Activated CD4-positive, alpha-beta T cell treated with anti-CD3 and anti-CD28 coated beads, Interleukin-2, amount 50 U/mL, for 24 hours (primary cell): Measurements from ENCODE around the gene LDLRAD4.

ENCODE experiments used
- DNase-seq, 2 donors: peaks; one replicate each; pipeline ENCODE4 v3.0.0-alpha.2; 2020; ENCODE audit warnings: low read depth in 1 of 2, low spot score in 1 of 2

LDLRAD4 gene

DNA sequence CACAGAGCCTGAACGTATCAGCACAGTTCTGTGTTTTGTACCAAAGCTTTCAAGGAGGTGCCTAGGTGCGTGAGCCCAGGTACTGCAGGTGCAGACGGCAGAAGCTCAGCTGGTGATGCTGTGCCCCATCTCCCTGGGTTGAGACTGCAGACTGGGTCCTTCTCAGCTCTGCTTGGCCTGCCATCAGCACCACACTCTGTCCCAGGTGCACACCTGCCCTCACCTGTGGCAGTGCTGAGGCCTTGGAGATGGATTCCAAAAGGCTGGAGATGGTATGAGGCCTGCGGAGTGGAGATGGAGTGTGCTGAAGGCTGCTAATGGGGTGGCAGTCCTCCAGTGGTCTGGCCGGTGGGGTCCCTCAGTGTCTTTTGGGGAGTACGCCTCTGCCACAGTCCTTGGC, 9.3 kb downstream of the LDLRAD4 start:
- DNase-seq = no peak

DNA sequence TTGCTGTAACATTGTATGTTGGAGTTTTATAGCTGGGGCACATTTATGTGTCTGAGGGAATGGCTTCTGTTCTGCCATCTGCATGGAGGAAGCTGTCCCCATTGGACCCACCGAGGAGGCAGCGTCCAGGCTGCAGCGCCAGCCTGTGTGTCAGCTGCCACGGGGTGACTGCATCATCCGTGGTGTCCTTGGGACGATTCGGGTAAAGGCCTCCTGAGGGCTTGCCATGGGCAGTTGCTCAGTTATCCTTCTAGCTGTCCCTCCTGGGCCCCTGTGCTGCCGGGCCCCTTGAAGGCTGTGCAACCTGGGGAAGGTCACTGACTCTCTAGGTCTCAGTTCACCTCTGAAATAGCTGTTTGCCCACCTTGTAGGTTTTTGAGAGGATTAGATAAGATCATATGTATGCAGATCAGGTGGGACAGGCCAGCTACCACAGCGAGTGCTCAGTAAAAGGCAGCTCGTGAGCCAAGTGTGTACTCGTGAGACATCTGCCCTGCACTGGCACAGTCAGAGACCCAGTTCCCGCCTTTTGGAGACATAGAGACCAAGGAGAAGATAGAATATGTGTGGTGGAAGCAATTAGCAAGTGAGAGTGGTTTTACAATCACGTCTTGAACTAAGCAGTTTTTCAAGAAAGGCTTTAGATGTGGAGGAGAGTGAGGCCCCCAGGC, 10.6 kb downstream of the LDLRAD4 start:
- DNase-seq = no peak

DNA sequence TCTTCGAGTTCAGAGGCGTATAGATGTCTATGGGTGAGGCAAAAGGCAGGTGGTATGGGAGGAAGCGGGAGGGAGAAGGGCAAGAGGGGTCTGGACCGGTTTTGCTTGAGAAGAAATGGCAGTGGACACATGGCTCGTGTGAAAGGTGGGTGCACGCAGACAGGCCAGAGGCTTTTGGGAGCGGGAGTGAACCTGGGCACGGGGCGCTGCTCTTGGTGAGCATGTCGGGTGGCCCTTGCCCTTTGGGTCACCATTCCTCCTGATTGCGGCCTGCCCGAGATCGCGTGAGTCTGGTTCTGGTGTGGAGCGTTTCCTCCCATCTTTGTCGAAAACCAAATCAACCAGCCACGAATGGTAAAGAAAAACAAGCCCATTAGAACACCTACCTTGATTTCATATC, 12.6 kb downstream of the LDLRAD4 start:
- no peak for DNase-seq

DNA sequence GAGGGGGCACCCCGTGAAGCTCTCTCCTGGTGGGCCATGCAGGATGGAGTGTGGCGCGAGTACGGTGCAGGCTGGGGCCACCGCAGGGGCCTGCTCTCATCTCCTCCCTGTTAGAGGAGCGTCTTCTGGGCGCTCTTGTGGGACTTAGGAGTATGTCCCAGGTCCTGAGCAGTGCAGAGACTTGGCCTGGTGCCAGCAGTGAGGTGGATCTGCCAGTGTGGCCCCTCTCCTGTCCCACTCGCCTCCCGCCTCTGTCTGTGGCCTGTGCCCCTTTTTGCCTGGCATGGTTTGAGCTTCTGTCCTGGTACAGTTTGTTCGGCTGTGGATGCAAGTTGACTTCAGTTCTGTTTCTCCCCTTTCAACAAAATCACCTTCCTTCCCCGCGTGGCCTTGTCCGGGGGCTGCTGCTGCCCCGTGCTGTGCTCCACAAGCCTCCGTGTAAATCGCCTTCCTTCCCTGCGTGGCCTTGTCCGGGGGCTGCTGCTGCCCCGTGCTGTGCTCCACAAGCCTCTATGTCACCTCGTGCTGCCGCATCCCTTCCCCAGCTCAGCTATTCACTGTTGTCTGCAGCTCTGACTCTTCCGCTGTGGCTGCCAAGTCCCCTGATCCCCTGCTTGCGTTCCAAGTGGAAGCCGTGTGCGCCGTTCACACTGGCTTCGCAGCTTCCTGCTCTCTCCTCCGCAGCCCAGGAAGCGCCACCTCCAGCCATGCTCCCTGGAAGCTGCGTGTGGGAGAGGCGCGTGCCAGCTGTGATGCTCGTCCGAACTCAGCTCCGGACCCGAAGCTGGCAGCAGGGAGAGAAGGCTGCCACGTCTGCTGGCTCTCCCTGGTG, 13.7 kb downstream of the LDLRAD4 start:
- no peak for DNase-seq

DNA sequence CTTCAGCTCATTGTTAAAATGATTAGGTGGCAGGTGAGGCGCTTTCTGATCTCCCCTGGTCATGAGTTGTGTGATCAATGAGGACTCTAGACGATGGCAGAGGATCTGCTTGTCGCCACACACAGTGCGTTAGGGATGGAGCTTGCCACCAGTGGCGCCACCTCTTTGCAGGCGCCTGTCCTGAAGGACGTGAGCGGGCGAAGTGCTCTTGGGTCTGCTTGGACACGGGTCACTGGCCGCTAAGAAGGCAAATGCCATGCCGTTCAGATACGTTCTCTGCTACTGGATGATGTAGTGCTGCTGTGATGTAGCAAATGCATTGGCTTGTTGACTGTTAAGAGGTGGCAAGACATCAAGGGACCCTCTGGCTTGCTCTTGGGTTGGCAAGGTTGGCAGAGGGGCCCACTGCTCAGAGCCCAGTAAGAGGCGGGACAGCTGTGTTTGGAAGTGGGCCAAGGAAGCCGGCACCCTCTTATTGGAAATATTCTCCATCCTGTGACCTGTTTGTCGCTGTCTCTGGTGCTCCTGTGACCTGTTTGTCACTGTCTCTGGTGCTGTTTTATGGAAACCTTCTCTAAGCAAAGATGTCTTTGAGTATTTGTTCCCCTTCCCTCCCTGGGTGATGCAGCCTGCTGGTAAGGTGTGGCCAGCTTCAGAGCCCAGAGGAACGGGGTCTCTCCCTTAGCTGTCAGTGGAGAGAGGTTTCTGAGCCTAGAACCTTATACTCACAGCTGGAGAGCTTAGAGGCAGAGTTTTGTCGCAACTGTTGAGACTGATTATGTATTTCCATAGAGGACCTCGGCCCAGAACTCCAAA, 14.6 kb downstream of the LDLRAD4 start:
- DNase-seq = no peak

DNA sequence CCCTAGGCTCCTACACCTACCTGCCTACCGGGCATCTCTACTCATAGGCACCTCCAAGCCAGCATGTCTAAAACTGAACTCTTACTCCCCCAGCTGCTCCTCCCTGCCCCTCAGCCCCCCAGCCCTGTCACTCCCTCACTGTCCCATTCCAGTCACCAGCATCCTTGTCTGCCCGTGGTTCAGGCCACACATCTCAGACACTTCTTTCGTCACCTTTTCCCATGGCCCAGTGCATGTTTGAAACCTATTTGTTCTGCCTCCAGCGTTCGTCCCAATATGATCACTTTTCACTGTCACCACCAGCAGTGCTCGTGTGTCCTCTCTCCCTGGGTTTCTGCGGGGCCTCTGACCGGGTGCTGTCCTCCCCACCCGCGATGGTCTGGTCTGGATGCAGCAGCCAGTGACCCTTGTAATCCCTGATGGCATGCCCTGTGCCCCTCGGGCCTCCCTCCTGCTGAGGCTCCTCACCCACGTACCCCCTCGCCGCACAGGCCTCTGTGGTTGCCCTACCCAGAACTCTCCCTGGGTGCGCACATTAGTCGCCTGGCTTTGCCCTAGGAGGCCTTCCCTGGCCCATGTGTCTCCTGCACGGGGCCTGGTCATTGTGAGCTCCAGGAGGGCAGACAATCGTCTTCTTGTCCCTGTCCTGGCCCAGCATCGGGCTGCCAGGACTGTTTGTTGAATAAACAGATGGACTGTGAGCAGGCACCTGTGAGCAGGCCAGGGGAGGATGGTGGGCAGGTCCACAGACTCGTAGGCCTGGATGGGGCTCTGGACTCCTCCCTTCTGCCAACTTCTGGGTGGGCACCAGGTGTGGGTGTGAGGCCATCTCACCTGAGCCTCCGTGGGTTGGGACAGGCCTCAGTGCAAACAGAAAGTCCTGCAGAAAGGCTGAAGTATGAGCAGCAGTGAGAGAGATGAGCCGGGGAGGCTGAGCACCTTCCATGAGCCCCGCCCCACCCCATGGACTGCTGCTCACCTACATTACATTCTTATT, 15.5 kb downstream of the LDLRAD4 start:
- no peak for DNase-seq

DNA sequence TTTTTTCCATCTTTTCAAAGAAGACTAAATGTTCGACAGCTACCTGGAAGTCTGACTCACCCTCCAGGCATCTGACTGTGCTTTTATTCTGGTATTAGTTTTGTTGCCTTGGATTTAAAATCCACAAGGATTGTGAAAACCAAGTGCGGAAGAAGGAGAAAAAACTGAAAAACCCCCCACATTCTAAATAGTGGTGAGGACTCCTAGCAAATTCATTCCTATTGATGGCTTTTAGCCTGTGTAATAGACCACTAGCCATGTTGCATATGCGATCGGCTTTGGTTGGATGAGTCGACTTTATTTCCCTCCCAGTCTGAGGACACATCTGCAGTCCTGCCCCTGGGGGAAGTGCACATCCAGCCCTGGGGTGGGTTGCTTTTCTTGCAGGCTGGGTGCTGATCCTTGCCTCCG, 16.9 kb downstream of the LDLRAD4 start:
- no peak for DNase-seq

DNA sequence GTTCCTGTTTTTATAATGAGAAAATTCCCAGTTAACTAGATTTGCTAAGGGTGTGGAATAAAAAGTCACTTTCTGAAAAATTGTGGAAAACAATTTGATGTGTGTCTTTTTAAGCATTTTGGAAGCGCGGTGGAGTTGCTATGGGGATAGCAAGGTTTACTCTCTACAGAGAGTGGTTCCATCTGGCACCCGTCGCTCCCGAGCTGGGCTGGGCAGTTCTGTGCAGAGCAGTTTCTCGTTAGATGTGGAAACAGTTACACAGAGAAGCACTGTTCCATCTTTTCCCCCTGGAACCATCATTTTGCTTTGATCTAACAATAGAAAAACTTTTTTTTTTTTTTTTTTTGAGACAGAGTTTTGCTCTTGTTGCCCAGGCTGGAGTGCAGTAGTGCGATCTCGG, 17.4 kb downstream of the LDLRAD4 start:
- no peak for DNase-seq

DNA sequence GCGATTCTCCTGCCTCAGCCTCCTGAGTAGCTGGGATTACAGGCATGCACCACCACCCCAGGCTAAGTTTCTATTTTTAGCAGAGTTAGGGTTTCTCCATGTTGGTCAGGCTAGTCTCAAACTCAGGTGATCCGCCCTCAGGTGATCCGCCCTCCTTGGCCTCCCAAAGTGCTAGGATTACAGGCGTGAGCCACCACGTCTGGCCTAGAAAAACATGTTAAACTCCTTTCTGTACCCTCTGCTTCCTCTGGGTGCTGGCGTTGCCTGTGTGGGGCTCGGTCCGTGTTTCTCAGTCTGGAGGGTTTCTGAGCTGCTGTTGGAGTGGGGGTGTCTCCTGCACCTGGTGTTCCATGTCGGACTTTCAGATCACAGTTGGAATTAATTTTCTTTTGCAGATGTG, 17.9 kb downstream of the LDLRAD4 start:
- no peak for DNase-seq

DNA sequence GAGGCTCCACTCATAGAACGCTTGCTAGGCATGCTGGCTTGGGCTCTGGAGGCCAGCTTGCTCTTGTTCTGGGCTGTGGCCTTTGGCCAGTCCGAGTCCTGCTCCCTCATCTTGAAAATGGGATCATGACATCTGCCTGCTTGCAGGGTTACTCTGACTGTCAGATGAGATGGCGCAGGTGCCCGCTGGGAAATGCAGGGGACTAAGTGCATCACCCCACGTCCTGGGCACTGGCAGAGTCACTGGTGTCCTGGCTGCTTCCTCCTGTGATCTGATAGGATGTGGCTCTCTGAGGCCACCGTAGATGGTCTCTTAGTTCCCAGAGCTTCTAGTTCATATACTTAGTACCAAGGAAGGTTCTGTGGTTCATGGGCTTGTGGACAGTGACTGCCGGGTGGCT, 18.5 kb downstream of the LDLRAD4 start:
- DNase-seq = no peak

DNA sequence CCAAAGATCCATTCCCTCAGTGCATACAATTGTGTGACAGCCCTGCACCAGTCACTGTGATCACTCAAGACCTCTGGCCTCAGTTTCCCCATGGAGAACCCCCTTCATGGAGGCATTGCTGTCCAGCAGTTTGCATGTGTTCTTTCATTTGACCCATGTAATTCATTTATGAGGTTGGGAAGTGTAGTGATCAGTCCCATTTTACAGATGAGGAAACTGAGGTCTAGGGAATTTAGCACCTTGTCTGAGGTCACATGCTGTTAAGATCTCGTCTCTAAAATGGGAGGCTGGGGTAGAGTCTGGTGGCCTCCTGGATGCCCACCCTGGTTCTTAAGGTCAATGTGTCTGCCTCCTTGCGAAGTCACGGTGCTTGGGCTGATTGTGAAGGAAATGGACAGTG, 19.1 kb downstream of the LDLRAD4 start:
- no peak for DNase-seq

DNA sequence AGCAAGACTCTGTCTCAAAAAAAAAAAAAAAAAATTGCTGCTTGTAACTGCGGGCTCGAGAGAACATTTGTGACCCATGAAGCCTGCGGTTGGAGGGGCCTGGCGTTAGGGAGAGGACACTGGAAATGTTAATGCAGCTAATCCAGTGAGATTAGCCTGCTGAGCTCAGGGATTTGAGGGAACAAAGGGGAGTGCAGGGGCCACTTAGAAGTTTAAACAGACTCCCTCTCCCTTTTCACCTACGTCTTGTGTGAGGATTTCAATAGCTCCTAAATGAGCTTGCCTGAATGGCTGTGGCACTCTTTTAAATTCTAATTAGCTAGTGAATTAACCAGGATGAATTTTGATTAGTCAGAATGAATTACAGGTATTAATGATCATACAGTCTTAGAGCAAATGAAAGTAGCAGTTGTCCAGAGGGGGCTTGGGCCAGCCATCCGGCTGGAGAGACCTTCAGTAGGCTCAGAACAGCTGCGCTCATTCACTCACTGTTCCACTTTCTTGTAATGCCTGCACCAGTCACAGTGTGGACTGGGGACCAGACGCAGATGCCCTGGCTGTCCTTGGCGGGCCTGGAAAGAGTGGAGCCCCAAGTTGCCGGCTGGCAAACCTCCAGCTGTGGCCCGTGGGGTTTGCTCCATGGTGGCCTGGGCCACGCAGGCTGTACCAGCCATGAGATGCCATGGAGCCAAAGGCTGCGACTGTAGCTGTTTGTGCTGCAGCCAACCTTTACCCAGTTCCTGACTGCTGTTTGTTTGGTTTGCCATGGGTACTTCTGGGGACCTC, 20.8 kb downstream of the LDLRAD4 start:
- DNase-seq = no peak

DNA sequence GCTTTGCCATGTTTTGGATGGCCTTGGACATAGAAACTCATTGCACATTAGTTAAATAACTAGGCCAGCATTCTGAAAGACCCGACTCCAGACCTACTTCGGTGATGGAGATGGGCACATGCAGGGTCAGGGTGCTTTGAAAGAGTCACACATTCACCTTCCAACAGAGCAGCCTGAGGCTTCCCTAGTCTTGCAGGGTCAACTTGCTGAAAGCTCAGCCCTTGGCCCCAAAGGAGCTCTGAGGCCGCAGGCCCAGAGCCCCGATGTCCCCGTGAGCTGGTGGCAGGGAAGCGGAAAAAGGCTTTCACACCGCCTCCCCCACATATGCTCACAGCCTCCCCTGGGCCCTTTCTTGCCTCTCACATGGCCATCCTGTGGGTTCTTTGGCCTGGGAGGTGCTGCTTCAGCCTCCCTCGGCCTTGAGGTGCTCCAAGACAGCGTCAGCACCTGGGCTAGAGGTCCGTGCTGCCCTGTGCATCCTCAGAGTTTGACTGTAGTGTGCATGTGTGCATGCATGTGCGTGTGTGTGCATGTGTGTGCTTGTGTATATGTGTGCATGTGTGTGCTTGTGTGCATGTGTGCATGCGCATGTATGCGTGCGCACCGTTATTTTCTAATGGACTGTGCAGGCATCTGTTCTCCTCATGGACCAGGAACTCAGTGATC, 21.6 kb downstream of the LDLRAD4 start:
- DNase-seq = no peak

DNA sequence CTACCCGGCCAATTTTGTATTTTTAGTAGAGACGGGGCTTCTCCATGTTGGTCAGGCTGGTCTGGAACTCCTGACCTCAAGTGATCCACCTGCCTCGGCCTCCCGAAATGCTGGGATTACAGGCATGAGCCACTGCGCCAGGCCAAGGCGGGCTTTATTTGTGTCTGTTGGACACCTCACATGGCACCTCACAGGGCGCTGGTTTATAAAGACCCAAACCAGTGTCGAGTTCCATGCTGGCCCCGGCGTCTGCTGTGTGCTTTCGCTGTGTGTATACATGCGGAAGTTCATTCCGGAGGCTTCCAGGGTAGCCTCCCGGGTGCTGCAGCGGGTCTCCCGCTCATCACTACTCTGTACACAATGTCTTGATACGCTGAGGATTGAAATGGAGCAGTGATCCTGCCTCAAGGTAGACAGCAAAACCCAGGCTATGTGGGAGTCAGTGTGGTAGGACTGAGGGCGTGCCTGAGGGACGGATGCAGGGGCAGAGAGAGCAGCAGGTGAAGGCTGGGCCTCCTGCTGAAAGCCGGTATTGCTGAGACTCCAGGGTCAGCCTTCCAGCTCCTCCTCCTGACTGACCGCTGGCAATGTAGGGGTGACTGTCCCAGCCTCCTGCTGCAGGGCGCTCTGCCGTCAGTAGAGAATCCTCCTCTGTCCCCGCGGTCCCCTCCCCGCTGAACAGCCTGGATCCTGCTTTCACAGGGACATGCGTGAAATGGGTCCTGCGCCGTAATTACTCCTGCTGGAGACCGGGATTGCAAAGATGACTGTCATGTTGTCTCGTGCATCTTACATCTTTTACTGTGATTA, 22.7 kb downstream of the LDLRAD4 start:
- DNase-seq = no peak

DNA sequence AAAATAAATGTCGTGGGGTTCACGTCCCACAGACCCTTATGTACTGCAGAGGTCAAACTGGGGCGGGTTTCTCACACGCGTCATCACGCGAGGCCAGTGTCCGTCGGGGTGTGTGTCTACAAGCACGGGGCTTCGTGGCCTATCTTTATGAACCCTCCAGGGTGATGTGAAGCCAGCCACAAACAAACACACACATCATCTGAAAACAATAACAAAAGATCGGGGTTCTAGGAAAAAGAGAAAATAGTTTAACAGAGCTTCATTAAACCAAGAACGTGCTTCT, 23.3 kb downstream of the LDLRAD4 start:
- DNase-seq = no peak

DNA sequence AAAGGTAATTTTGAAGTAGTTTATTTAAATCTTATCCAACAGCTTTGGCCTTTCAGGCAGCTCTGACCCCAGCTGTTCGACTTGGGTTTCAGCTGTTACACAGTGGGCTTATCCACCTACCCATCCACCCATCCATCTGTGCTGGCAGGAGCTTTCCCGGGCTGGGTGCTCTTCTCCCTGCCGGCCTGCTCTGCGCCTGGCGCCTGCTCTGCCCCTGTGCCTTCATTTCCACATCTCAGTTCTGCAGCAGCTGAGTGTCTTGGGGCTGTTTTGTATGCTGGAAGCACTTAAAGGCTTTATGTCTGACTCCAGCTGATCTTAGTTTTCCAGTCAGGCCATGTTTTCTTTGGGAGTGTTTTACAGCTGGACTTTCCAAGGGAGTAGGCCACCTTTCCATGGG, 24.2 kb downstream of the LDLRAD4 start:
- no peak for DNase-seq

DNA sequence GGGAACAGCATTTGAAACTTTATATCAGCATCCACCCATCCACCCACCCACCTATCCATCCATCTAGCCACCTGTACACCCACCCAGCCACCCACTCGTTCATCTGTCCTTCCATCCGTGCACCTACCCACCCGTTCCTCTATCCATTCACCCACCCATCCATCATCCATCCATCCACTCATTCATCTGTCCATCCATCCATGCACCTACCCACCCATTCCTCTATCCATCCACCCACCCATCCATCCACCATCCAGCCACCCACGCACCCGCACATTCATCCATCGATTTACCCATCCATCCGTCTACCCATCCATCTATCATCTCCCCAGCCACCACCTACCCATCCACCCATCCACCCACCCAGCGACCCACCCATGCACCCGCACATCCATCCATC, 24.8 kb downstream of the LDLRAD4 start:
- no peak for DNase-seq

DNA sequence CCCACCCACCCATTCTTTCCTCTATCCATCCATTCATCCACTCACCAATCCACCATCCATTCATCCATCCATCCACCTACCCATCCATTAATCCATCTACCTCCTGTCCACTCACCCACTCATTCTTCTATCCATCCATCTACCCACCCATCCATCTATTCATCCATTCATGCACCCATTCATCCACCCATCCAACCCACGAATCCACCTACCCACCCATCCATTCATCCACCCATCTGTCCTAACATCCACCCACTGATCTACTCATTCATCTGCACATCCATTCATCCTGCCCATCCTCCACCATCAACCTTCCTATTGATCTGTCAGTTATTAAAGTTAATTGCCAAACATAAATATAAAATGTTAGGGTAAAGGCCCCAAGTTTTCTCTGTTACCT, 25.6 kb downstream of the LDLRAD4 start:
- DNase-seq = no peak

DNA sequence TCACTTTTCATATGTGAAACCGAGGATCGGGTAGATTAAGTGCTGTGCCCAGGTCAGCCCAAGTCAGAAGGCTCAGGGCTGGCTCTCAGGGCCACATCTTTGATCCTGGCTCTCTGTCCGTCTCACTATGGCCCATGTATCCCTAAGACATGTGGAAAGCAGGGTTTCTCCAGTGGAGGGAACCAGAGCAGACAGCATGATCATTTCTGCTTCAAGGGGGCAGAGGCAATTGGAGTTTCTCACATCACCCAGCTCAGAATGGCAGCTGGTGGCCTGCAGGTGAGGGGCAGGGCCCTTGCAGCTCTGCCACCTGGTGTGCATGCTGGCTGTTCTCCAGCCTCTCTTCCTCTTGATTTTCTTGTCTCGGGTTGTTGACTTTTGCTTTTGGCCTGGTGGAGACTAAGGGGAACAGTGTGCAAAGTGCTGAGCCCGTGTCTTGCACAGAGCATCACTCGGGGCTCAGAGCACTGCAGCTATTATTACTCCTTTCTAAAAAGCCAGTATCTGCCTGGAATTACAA, 27.0 kb downstream of the LDLRAD4 start:
- no peak for DNase-seq
